Stimulated activated memory B cell treated with anti-CD40 and anti-IgM and Interleukin-4, amounts not matched to agents 10 μg/mL and 1 μg/mL and 100 μg/mL, for 72 hours (primary cell): ENCODE measurements around the gene SHC1.
"Not testable (repeated sequence)": the region's sequence is repeated elsewhere in the genome, so short reads cannot be mapped to it uniquely, and the experiment has no call there.

ENCODE experiments used
- ATAC-seq: fragments of 150-1000 bp; cut with Tn5 transposase; 2 replicates; pipeline ENCODE4 v1.10.0; 2021
- H3K27ac Mint-ChIP-seq: one replicate; pipeline ENCODE4 v1.8.0; 2022; ENCODE audit warnings: mild to moderate bottlenecking, mixed read lengths
- H3K27me3 Mint-ChIP-seq: one replicate; pipeline ENCODE4 v1.8.0; 2022; ENCODE audit warnings: mixed read lengths
- H3K36me3 Mint-ChIP-seq: one replicate; pipeline ENCODE4 v1.8.0; 2022; ENCODE audit warnings: mixed read lengths
- H3K4me1 Mint-ChIP-seq: one replicate; pipeline ENCODE4 v1.8.0; 2022; ENCODE audit warnings: mixed read lengths
- H3K4me3 Mint-ChIP-seq: one replicate; pipeline ENCODE4 v1.8.0; 2022; ENCODE audit warnings: mild to moderate bottlenecking, moderate library complexity, mixed read lengths
- H3K9me3 Mint-ChIP-seq: one replicate; pipeline ENCODE4 v1.8.0; 2022; ENCODE audit warnings: mixed read lengths

Gene SHC1

DNA sequence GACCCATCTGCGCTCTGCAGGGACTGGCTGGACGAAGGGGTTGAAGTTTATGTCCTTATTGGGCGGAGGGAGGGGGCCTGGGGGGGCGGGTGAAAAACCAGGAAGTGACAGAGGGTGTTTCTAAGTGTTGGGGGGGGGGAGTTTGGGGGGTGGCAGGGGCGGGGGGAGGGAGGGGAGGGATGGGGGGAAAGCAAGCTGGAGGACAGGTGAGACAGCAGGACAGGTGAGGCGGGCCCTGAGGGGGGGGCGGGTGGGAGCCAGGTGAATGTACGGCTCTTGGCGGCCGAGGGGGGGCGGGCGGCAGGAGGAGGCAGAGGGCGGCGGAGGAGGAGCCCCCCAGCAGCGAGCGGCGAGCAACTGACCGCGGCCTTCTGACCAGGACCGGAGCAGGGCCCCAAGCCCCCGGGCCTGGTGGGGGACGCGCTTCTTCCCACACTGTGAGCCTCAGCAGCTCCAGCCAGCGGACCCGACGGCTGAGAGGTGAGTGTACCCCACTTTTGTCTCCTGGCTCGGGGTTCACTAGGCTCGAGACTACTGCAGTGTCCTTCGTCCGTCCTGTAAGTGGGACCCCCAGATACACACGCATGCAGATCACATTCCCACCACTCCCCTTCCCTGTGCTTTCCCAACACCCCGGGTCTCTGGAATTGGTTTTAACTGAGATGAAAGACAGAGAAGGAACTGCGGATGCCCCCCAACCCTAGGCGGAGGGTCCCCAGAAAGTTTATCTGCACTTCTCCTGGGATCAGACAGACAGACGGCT lies 32.1 kb upstream of the SHC1 start, which contains the start of gene ZBTB7B:
Gene ZBTB7B (plus strand): TSS at position 339 of the 763 bp plus-strand sequence. CDS start 11,859 bp downstream, outside the sequence.
- Mint-ChIP-seq H3K27ac (peak within 1 kb of the TSS; percentile 84), H3K4me3 (peak within 1 kb of the TSS; percentile 95), H3K27me3 (no peaks in the 10 kb centered on the region), H3K36me3 (no peaks in the 10 kb centered on the region), H3K4me1 (peaks cover 70% of the 10 kb centered on the region), H3K9me3 (no peaks in the 10 kb centered on the region)
- ATAC-seq, result peak; percentile 0

DNA sequence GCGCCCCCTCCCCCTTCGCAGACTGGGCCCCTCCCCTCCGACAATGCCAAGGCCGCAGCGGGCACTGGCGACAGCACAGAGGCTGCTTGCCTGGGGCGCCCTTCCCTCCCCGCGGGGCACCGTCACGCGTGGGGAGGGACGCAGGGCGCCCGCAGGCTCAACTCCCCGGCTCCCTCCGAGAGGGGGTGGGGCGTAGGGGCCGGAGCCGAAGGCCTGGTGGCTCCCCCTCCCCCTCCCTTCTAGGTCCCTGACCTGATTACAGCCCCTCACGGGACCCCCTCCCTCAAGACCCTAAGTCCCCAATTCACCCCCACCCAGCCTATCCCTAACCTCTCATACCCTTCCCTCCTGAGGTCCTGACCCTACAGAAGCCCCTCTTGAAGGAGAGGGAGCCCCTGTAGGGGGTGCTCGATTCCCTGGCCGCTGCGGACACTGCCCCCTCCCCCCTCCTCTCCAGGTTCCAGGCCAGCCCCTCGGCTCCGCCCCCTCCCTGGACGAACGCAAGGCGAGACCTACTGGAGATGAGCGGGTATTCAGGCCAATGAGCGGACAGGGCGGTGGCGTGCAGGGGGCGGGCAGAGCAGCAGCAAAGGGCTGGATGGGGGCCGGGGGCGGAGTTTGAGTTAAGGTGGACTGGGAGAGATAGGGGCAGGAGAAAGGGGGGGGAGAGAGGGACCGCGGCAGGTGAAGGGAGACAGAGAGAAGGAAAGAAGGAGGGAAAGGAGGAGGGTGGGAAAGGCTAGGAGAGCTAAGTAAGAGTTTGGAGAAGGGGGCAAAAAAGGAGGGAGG lies 31.3 kb upstream of the SHC1 start:
- Mint-ChIP-seq H3K9me3 (no peaks in the 10 kb centered on the region), H3K4me1 (peaks cover 75% of the 10 kb centered on the region), H3K36me3 (no peaks in the 10 kb centered on the region), H3K27me3 (no peaks in the 10 kb centered on the region), H3K4me3 (peak overlapping the region; percentile 95), H3K27ac (peak overlapping the region; percentile 84)
- peak; percentile 87 for ATAC-seq

DNA sequence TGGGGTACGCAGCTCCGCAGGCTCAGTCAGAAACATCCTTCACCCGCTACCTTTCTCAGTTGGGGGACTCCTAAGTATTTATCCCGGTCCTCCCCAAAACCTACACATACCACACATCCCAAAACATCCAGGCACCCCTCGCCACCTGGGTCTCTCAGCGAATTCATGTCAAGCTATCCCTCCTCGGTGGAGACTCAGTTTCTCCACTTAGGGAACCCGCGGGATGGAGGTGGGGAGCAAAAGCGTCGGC lies 30.8 kb upstream of the SHC1 start:
- ATAC-seq, result no peak
- Mint-ChIP-seq H3K4me3 (peak overlapping the region; percentile 95), H3K27ac (peak overlapping the region; percentile 84), H3K4me1 (peaks cover 70% of the 10 kb centered on the region), H3K9me3 (no peaks in the 10 kb centered on the region), H3K27me3 (no peaks in the 10 kb centered on the region), H3K36me3 (no peaks in the 10 kb centered on the region)

DNA sequence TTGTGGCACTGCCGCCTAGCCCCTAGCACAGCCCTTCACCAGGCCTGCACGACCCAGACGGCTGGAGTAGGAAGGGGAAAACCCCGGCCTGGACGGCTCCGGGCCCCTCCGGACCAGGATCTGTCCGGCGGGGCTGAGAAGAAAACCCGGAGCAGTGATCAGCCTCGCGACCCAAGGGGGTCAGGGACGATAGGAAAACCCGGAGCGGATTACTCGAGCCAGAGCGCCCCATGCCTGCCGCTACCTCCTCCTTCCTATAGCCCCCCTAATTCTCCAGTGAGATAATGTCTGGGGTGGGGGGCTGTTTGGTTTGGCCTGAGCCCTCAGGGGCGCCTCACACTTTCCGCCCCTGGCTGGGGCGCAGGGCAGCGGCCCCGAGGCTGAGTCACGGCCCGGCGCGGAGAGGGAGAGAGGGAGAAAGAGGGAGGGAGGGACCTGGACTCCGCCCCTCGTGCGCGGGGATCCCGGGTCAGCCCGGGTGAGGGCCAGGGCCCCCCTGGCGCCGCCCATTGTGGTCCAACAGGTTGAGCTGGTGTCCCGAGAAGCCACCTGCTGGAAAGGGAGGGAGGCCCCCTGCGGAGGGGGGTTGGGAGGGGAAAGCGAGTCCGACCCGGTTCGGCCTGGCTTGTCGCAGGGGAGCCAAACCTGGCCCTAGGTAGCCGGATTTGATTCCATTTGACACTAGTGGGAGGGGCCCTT lies 30.3 kb upstream of the SHC1 start:
- H3K27me3 Mint-ChIP-seq, result no peaks in the 10 kb centered on the region
- no peaks in the 10 kb centered on the region for H3K36me3 Mint-ChIP-seq
- H3K9me3 Mint-ChIP-seq, result no peaks in the 10 kb centered on the region
- H3K4me1 Mint-ChIP-seq, result peaks cover 65% of the 10 kb centered on the region
- ATAC-seq, result peak; percentile 63
- peak overlapping the region; percentile 95 for H3K4me3 Mint-ChIP-seq
- peak overlapping the region; percentile 84 for H3K27ac Mint-ChIP-seq

DNA sequence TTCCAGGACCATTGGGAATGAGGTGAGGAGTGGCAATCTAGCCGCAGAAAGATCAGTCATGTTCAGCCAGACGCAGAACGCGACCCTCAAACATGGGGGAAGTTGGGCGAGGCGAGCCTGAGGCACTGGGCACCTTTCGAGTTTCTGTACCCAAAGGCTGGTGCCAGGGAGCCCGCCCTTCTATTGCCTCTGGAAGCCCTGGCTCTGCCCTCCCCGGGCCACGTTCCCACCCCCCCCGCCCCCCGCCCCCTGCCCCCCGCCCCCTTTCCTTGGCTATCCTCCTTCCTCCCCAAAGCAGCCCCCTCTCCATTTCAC lies 29.8 kb upstream of the SHC1 start:
- Mint-ChIP-seq H3K27me3 (no peaks in the 10 kb centered on the region), H3K4me3 (peak overlapping the region; percentile 95)

DNA sequence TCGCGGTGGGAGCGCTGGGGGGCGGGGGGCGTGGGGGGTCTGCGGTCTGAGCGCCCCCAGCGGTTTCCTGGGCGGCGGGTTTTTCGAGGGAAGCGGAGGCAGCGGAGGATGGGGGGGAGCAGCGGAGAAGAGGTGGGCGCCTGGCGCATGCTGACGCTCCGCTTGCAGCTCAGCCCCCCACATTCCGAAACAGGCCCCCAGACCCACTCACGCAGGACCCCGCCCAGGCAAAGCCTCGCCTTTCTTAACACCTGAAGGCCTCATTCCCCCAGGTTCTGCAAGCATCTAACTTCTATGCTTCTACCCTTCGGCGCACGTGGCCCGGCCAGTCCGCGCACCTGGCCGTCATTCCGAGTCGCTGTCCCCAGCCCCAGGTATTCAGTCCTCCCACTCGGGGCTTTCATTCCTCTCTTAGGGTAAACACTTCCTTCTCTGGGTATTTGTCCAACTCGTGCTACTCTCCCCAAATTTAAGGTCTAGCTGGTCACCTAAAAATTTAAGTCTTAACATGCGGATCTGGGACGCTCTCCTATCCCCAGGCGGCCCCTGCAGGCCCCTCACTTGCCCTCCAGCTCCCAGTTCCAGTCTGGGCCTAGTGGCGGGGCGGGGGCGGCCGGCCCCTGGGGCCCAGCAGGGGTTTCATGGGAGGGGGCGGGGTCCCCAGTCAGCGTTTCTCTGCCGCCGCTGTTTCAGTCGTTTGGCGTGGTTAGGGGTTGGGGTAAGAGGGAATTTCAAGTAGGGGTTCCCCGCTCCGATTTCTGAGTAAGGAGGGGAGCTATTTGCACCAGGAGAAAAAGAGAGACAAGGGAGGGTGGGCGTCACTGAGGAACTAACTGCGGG lies 29.2 kb upstream of the SHC1 start:
- H3K4me3 Mint-ChIP-seq, result peak overlapping the region; percentile 95
- H3K27ac Mint-ChIP-seq, result peak overlapping the region; percentile 84
- peaks cover 58% of the 10 kb centered on the region for H3K4me1 Mint-ChIP-seq
- no peaks in the 10 kb centered on the region for H3K27me3 Mint-ChIP-seq
- H3K9me3 Mint-ChIP-seq, result no peaks in the 10 kb centered on the region
- H3K36me3 Mint-ChIP-seq, result no peaks in the 10 kb centered on the region
- ATAC-seq, result peak; percentile 9

More for the DNA sequence above, 29.8 kb upstream of the SHC1 start:
- no peaks in the 10 kb centered on the region for H3K36me3 Mint-ChIP-seq
- peak overlapping the region; percentile 84 for H3K27ac Mint-ChIP-seq
- peaks cover 60% of the 10 kb centered on the region for H3K4me1 Mint-ChIP-seq
- no peak for ATAC-seq
- H3K9me3 Mint-ChIP-seq, result no peaks in the 10 kb centered on the region

DNA sequence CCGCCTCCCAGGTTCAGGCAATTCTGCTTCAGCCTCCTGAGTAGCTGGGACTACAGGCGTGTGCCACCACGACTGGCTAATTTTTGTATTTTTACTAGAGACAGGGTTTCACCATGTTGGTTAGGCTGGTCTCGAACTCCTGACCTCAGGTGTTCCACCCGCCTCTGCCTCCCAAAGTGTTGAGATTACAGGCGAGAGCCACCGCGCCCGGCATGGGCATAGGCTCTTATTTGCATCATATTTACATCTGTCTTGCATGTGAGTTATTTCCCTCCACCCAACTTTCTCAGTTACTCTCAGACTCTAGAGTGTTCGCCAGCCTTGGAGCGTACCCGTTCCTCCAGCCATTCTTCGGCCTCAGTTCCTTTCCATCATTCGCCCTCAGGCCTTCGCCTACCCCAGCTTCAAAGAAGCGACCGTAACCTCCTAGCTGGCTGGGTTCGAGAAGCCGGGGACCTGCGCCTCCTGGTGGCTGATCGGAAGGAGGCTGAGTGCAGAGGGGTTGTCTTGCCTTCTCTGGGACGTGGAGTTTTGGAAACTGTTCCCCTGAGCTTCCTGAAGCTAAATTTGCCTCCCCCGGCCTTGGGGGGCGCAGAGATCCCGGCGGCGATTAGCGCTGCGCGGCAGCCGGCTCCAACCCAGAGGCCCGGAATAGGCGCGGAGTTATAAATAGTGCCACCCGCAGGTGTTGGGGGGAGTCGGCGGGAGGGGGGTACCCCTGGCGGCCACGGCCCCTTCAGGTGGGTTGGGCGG lies 28.4 kb upstream of the SHC1 start:
- no peaks in the 10 kb centered on the region for H3K27me3 Mint-ChIP-seq
- no peaks in the 10 kb centered on the region for H3K36me3 Mint-ChIP-seq
- no peaks in the 10 kb centered on the region for H3K9me3 Mint-ChIP-seq
- peak overlapping the region; percentile 95 for H3K4me3 Mint-ChIP-seq
- H3K4me1 Mint-ChIP-seq, result peaks cover 58% of the 10 kb centered on the region
- ATAC-seq, result peak; percentile 1
- H3K27ac Mint-ChIP-seq, result peak overlapping the region; percentile 84

DNA sequence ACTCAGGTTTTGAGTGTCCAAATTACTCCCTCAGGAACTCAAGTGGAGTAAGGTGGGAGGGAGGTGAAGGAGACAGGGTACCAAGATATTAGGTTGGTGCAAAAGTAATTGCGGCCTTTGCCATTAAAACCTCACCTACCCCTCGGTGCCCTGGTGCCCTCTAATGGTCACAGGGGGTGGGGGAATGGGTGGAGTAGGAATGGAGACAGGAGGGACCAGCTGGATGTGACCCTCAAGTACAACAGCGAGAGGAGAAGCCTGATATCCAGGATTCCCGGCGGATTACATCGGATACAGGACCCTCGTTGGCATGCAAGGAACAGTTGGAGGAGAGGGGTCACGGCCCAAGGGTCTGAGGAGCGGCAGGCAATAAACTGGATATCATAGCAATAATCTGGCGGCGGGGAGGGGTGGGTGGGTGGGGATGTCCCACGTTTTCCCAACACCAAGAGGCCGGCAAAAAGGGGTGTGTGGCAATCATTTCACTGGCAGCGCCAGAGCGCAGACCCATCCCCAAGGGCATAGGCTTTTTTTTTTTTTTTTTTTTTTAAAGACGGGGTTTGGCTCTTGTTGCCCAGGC lies 27.7 kb upstream of the SHC1 start:
- peaks cover 52% of the 10 kb centered on the region for H3K4me1 Mint-ChIP-seq
- no peaks in the 10 kb centered on the region for H3K36me3 Mint-ChIP-seq

DNA sequence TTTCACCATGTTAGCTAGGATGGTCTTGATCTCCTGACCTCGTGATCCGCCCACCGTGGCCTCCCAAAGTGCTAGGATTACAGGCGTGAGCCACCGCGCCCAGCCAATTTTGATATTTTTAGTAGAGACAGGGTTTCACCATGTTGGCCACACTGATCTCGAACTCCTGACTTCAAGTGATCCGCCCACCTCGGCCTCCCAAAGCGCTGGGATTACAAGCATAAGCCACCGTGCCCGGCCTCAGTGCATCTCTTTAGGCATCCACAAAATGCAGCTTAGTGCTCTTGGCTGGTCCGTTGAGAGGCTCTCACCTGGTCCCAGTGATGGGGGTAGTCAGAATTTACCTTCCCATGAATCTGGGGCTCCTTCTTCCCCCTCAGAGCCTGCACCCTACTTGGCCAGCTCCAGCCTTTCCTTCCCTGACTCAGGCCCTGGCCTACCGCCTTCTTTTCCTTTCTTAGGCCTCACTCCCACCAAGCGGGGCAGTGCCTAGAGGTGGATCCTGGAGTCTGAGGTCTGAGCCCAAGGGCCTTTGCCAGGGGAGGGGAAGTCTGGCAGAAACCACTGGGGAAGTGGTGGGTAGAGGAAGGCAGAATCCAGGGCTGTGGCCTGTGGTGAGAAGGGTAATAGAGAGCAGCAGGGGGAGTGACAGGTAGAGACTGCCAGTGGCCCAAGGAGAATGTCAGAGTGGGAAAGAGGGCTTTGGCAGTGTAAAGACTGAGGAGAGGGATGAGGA lies 26.6 kb upstream of the SHC1 start:
- peak overlapping the region; percentile 38 for H3K27ac Mint-ChIP-seq

More for the DNA sequence above, 27.7 kb upstream of the SHC1 start:
- Mint-ChIP-seq H3K4me3 (peak overlapping the region; percentile 63), H3K9me3 (no peaks in the 10 kb centered on the region), H3K27me3 (no peaks in the 10 kb centered on the region), H3K27ac (peak overlapping the region; percentile 84)
- ATAC-seq, result no peak

DNA sequence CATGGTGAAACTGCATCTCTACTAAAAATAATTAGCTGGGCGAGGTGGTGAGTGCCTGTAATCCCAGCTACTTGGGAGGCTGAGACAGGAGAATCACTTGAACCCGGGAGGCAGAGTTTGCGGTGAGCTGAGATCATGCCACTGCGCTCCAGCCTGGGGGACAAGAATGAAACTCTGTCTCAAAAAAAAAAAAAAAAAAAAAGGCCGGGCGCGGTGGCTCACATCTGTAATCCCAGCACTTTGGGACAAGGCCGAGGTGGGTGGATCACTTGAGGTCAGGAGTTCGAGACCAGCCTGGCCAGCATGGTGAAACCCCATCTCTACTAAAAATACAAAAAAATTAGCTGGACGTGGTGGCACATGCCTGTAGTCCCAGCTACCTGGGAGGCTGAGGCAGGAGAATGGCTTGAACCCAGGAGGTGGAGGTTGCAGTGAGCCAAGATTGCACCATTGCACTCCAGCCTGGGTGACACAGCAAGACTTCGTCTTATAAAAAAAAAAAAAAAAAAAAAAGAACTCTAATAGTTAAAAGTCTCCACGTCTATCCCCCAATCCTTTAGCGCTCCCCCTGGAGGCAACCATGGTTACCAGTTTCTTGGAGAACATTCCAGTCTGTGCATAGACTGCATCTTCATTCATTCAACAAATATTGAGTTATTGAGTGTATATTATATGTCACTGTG lies 24.9 kb upstream of the SHC1 start:
- Mint-ChIP-seq H3K27ac (peak overlapping the region; percentile 54), H3K4me1 (peaks cover 53% of the 10 kb centered on the region)
- H3K4me3 Mint-ChIP-seq, H3K27me3 Mint-ChIP-seq, ATAC-seq, H3K36me3 Mint-ChIP-seq, H3K9me3 Mint-ChIP-seq: not testable (repeated sequence)

More for the DNA sequence above, 26.6 kb upstream of the SHC1 start:
- Mint-ChIP-seq H3K4me1 (peaks cover 57% of the 10 kb centered on the region), H3K4me3 (no peak overlapping the region), H3K27me3 (no peaks in the 10 kb centered on the region), H3K36me3 (peaks cover 9% of the 10 kb centered on the region), H3K9me3 (no peaks in the 10 kb centered on the region)
- ATAC-seq, result no peak

DNA sequence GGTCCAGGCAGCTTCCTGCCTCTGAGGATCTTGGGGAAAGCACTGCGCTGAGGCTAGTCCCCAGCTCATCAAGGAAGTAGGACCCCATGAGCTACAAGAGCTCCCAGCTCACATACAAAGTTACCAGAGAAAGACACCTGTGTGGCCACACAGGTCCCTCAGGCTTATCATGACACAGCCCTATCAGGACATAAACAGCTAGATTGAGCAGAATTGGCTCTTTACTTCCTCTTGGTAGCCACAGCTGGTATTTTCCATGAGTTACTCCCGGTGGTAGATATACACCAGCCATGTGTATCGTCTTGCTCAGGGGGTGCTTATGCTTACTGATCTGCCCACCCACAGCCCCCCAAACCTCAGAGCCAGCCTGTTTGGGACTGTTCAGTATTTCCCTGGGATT lies 24.0 kb upstream of the SHC1 start:
- no peak overlapping the region for H3K4me3 Mint-ChIP-seq
- ATAC-seq, result no peak
- peaks cover 14% of the 10 kb centered on the region for H3K36me3 Mint-ChIP-seq
- peaks cover 50% of the 10 kb centered on the region for H3K4me1 Mint-ChIP-seq
- no peaks in the 10 kb centered on the region for H3K27me3 Mint-ChIP-seq
- H3K27ac Mint-ChIP-seq, result peak overlapping the region; percentile 54
- no peaks in the 10 kb centered on the region for H3K9me3 Mint-ChIP-seq

DNA sequence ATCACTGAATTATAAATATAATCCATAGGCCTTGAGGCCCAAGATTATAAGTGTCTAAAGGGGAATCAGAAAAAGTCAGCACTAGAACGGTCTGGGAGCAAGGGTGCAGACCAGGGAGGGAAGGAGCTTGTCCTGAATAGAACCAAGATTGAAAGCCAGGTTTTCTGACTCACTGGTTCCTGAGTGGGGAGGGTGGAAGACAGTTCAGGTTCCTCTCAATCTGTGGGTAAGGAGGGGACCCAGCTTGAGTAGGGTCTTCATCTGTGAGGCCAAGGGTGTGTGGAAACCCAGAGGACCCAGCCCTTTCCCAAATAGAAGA lies 23.7 kb upstream of the SHC1 start:
- peak overlapping the region; percentile 54 for H3K27ac Mint-ChIP-seq
- ATAC-seq, result no peak
- no peaks in the 10 kb centered on the region for H3K27me3 Mint-ChIP-seq
- peaks cover 48% of the 10 kb centered on the region for H3K4me1 Mint-ChIP-seq
- H3K9me3 Mint-ChIP-seq, result no peaks in the 10 kb centered on the region
- no peak overlapping the region for H3K4me3 Mint-ChIP-seq
- peaks cover 16% of the 10 kb centered on the region for H3K36me3 Mint-ChIP-seq

DNA sequence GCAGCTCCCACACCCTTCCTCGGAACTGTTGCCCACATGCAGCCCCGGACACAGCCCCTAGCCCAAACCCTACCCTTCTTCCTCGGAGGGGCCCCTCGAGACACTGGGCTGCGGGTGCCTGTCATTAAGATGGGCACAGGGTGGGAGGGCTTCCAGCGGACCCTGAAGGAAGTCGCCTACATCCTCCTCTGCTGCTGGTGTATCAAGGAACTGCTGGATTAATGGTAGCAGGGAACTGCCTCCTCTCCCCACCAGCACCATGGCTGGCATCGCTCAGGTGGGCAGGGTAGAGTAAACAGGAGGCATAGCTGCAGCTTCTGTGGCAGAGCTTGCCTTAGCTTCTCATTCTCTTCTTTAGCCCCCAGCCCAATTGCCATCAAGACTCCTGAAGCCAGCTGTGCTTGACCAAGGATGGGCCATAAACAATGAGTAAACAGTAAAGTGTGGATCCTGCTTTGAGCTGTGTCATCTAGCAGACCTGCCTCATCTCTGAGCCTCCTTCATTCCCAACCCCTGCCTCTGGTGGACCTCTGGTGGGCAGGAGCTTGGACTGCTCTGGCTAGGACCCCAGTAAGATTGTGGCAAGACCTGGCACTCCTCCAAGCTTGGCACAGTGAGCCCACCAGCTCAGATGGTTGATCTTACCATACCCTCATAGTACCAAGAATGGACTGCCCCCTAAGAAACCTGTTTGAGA lies 23.2 kb upstream of the SHC1 start, which contains the start of gene LENEP:
Gene LENEP (plus strand): TSS at position 15 of the 697 bp plus-strand sequence. CDS start 22 bp downstream, at position 37.
- H3K4me3 Mint-ChIP-seq, result no peak within 1 kb of the TSS
- H3K4me1 Mint-ChIP-seq, result peaks cover 48% of the 10 kb centered on the region
- H3K9me3 Mint-ChIP-seq, result no peaks in the 10 kb centered on the region
- no peaks in the 10 kb centered on the region for H3K27me3 Mint-ChIP-seq
- H3K27ac Mint-ChIP-seq, result peak within 1 kb of the TSS; percentile 54
- H3K36me3 Mint-ChIP-seq, result peaks cover 16% of the 10 kb centered on the region
- ATAC-seq, result no peak
